OCI-LY1 (cell line): ENCODE results near the gene GRIA4.

Source experiments
- H2AFZ ChIP-seq: fragments of 200-600 bp; sonication (generic), shearing (Covaris generic); 2 replicates; pipeline ENCODE4 v1.6.0; 2014; ENCODE audit warnings: antibody characterized with exemption, mild to moderate bottlenecking, low read length
- H3F3A ChIP-seq: fragments of 200-600 bp; sonication (generic), shearing (Covaris generic); 2 replicates; pipeline ENCODE4 v1.6.0; 2014; ENCODE audit warnings: mild to moderate bottlenecking, antibody characterized with exemption, low read length, moderate library complexity; ENCODE audit not compliant: insufficient read depth
- H3K27ac ChIP-seq: fragments of 200-600 bp; sonication (generic); 2 replicates; pipeline ENCODE4 v1.5.1; 2014; ENCODE audit warnings: low read length, mixed run types, mild to moderate bottlenecking, low read depth; ENCODE audit not compliant: poor library complexity, severe bottlenecking
- H3K27me3 ChIP-seq: fragments of 200-600 bp; sonication (generic); 2 replicates; pipeline ENCODE4 v1.6.0; 2014; ENCODE audit warnings: antibody characterized with exemption, mild to moderate bottlenecking, low read length, moderate library complexity; ENCODE audit not compliant: insufficient read depth
- H3K36me3 ChIP-seq: fragments of 200-600 bp; sonication (generic); 2 replicates; pipeline ENCODE4 v1.6.1; 2014; ENCODE audit warnings: mild to moderate bottlenecking, antibody characterized with exemption, low read length, moderate library complexity, mixed read lengths; ENCODE audit not compliant: insufficient read depth
- H3K4me1 ChIP-seq: fragments of 200-600 bp; sonication (generic); 2 replicates; pipeline ENCODE4 v1.5.1; 2014; ENCODE audit warnings: mild to moderate bottlenecking, low read length, moderate library complexity; ENCODE audit not compliant: insufficient read depth, severe bottlenecking
- H3K4me2 ChIP-seq: fragments of 200-600 bp; sonication (generic), shearing (Covaris generic); 2 replicates; pipeline ENCODE4 v1.6.1; 2014; ENCODE audit warnings: low read length
- H3K4me3 ChIP-seq: fragments of 200-600 bp; sonication (generic); 2 replicates; pipeline ENCODE4 v1.5.1; 2014; ENCODE audit warnings: low read length, low read depth, mild to moderate bottlenecking, mixed read lengths; ENCODE audit not compliant: poor library complexity, severe bottlenecking
- H3K79me2 ChIP-seq: fragments of 200-600 bp; shearing (Covaris generic); 2 replicates; pipeline ENCODE4 v1.6.1; 2016; ENCODE audit warnings: mixed run types, low read length, mixed read lengths; ENCODE audit not compliant: insufficient read depth
- H3K9ac ChIP-seq: fragments of 200-600 bp; sonication (generic), shearing (Covaris generic); 2 replicates; pipeline ENCODE4 v1.6.1; 2014; ENCODE audit warnings: mild to moderate bottlenecking, low read length, mixed read lengths
- H3K9me2 ChIP-seq: fragments of 200-600 bp; sonication (generic), shearing (Covaris generic); 2 replicates; pipeline ENCODE4 v1.6.1; 2014; ENCODE audit warnings: low read depth, mild to moderate bottlenecking, low read length, mixed read lengths
- H3K9me3 ChIP-seq: fragments of 200-600 bp; shearing (Covaris generic); 2 replicates; pipeline ENCODE4 v1.6.1; 2014; ENCODE audit warnings: low read length, mixed read lengths
- H4K20me1 ChIP-seq: fragments of 200-600 bp; sonication (generic), shearing (Covaris generic); 2 replicates; pipeline ENCODE4 v1.6.0; 2016; ENCODE audit warnings: mild to moderate bottlenecking, low read length; ENCODE audit not compliant: insufficient read depth
- CTCF ChIP-seq: fragments of 200-600 bp; sonication (generic), shearing (Covaris generic); IDR thresholded peaks from 2 replicates; pipeline ENCODE4 v1.5.1; 2017; ENCODE audit warnings: mild to moderate bottlenecking, antibody characterized with exemption, low read length, moderate library complexity, mixed read lengths
- EZH2 ChIP-seq: fragments of 200-600 bp; sonication (generic), shearing (Covaris generic); IDR thresholded peaks from 2 replicates; pipeline ENCODE4 v1.8.0; 2017; ENCODE audit warnings: borderline replicate concordance, mixed run types, mild to moderate bottlenecking, antibody characterized with exemption, low read length, moderate library complexity, mixed read lengths

GRIA4 gene

GRCh38 chr11:105948918-105949590 is 339.2 kb downstream of the GRIA4 start:
- Histone ChIP-seq H3K4me2 (no peak overlapping the region), H3K9me3 (no peaks in the 10 kb centered on the region), H3F3A (no peaks in the 10 kb centered on the region), H3K27ac (no peak overlapping the region), H3K9ac (no peak overlapping the region), H3K4me1 (no peaks in the 10 kb centered on the region), H3K36me3 (no peaks in the 10 kb centered on the region), H3K27me3 (no peaks in the 10 kb centered on the region), H4K20me1 (no peaks in the 10 kb centered on the region), H2AFZ (no peak overlapping the region; the same call in 1 of the 2 replicates), H3K9me2 (no peaks in the 10 kb centered on the region), H3K79me2 (no peaks in the 10 kb centered on the region), H3K4me3 (no peak overlapping the region)
- TF ChIP-seq EZH2 = no peak
- no peak for TF ChIP-seq CTCF

- H2AFZ ChIP-seq = no peak overlapping the region
These were observed 344.0 kb downstream of the GRIA4 start for GRCh38 chr11:105953886-105954285.

GRCh38 chr11:105960252-105961245 is 350.7 kb downstream of the GRIA4 start:
- Histone ChIP-seq H4K20me1 (no peaks in the 10 kb centered on the region), H3K9me2 (no peaks in the 10 kb centered on the region), H3K79me2 (no peaks in the 10 kb centered on the region), H3K27ac (no peak overlapping the region), H3K4me2 (no peak overlapping the region), H3K4me1 (no peaks in the 10 kb centered on the region), H2AFZ (no peak overlapping the region), H3K9me3 (no peaks in the 10 kb centered on the region), H3K4me3 (no peak overlapping the region), H3K9ac (no peak overlapping the region), H3K36me3 (no peaks in the 10 kb centered on the region), H3K27me3 (no peaks in the 10 kb centered on the region; the same call in 1 of the 2 replicates), H3F3A (no peaks in the 10 kb centered on the region)
- TF ChIP-seq EZH2 (no peak), CTCF (no peak)

More at GRCh38 chr11:105953886-105954285, 344.0 kb downstream of the GRIA4 start:
- no peaks in the 10 kb centered on the region for H3K36me3 ChIP-seq
- no peaks in the 10 kb centered on the region for H3K4me1 ChIP-seq
- H3K27ac ChIP-seq = no peak overlapping the region
- H3K27me3 ChIP-seq = no peaks in the 10 kb centered on the region
- TF ChIP-seq EZH2 (no peak), CTCF (no peak)
- no peaks in the 10 kb centered on the region for H4K20me1 ChIP-seq
- no peak overlapping the region for H3K9ac ChIP-seq
- H3K4me3 ChIP-seq = no peak overlapping the region
- no peaks in the 10 kb centered on the region for H3K79me2 ChIP-seq
- H3K9me3 ChIP-seq = no peaks in the 10 kb centered on the region
- H3K4me2 ChIP-seq = no peak overlapping the region
- H3K9me2 ChIP-seq = no peaks in the 10 kb centered on the region
- H3F3A ChIP-seq = no peaks in the 10 kb centered on the region
